Fibroblast of skin of back (primary cell): ENCODE results near the gene CLPSL1. TPM values are rescaled to one million over a fixed set of nuclear protein-coding genes. Genes with fewer than 3 reads are reported as not detected.
A peak's percentile ranks its signal among the peaks of the same experiment; 100 is the strongest.
"Not testable (repeated sequence)": the region's sequence is repeated elsewhere in the genome, so short reads cannot be mapped to it uniquely, and the experiment has no call there.

Experiments used
- DNase-seq: peaks from one replicate; pipeline ENCODE4 v3.0.0-alpha.2; 2013
- polyA plus RNA-seq, 2 experiments: library from polyadenylated mRNA; unstranded; fragments of 120-200 nt; gene quantifications; one replicate each; pipeline ENCODE4 v1.2.1, GENCODE V29; 2013; ENCODE audit not compliant: insufficient read length in 2 of 2

CLPSL1 gene
- polyA plus RNA-seq (2013, experiment 1 of 2; ENCODE audit: insufficient read length), result not detected
- polyA plus RNA-seq (2013, experiment 2 of 2; ENCODE audit: insufficient read length), result not detected

- DNase-seq, result no peak
Observed at GRCh38 chr6:35780719-35781118, at the start of gene CLPSL1. TSS of gene CLPSL1 (plus strand) at chr6:35781019. CDS start at chr6:35781111, 92 bp downstream.

DNA sequence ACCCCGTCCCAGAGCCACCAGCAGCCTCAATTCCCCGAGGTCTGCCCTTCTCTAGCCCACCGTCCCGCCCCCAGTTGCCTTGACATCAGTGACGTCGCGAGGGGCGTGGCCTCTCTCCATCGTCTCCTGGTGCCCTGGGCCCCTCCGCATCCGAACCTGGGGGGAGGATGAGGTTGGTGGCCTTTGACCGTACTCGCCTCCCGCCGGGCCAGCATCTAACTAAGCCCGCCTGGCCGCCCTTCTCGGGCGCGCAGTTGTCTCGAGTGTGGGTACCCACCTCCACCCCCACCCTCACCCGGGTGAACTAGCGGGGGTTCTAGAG is 49.4 kb upstream of the CLPSL1 start:
- DNase-seq, result peak; percentile 81

DNA sequence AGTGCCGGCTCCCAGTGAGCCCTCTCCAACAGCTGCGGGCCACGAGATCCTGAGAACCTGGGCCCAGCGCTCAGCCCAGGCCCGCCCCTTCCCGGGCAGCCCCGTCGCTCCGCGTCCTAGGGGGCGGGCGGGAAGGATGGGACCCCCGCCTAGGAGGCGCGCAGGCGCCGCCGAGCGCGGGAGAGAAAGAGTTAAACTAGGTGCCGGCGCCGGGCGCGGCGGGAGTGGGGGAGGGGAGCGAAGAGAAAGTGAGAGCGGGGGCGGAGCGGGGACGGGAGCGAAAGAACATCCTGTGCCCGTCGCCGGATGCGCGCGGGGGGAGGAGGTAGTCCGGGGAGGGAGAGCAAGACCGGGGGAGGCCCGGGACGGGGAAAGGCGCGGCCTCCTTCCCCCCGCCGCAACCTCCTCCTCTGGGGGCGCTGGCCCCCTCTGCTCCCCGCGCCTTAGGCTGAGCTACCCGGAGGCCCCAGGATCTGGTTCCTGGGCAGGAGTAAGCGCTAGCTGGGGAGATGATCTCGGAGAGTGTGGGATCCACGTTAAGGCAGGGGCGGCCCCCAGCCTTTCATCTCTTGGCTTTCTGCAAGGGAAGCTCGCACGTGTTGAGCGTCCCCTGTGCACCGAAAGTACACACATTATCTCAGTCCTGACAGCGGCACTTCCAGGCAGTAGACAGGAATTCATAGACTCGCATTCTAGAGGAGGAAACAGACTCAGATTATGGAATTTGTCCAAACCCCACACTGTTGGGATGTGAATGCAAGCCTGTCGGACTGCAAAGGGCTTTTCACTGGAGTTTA is 48.9 kb upstream of the CLPSL1 start:
- peak; percentile 87 for DNase-seq

- DNase-seq, result no peak
Observed at GRCh38 chr6:35733633-35734032, 47.2 kb upstream of the CLPSL1 start.

- DNase-seq, result not testable (repeated sequence)
Observed at GRCh38 chr6:35734319-35734718, 46.5 kb upstream of the CLPSL1 start.

DNA sequence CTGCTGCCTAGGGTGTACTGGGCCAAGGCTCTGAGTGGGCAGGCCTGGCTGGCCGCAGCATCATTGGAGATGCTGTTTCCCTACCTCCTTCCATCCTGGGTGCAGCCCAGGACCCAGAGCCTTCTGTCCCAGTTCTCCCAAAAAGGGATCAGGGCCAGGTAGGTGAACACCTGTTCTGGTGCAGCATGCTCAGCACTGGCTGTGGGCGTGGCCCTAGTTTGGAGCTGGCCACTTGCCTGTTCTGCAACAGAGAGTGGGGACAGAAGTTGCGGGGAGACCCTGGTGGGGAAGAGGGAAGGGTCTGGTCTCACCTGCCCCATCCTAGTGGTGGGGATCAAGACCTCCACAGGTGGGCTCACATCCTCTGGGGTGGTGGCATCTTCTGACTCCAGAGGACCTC is 45.4 kb upstream of the CLPSL1 start:
- DNase-seq, result no peak

GRCh38 chr6:35736253-35736894 is 44.4 kb upstream of the CLPSL1 start:
- DNase-seq, result peak; percentile 54

- DNase-seq, result no peak
Observed at GRCh38 chr6:35736982-35737412, 43.8 kb upstream of the CLPSL1 start, which contains the start of gene ARMC12. TSS of gene ARMC12 (plus strand) at chr6:35737032. CDS start at chr6:35737109, 77 bp downstream.

DNA sequence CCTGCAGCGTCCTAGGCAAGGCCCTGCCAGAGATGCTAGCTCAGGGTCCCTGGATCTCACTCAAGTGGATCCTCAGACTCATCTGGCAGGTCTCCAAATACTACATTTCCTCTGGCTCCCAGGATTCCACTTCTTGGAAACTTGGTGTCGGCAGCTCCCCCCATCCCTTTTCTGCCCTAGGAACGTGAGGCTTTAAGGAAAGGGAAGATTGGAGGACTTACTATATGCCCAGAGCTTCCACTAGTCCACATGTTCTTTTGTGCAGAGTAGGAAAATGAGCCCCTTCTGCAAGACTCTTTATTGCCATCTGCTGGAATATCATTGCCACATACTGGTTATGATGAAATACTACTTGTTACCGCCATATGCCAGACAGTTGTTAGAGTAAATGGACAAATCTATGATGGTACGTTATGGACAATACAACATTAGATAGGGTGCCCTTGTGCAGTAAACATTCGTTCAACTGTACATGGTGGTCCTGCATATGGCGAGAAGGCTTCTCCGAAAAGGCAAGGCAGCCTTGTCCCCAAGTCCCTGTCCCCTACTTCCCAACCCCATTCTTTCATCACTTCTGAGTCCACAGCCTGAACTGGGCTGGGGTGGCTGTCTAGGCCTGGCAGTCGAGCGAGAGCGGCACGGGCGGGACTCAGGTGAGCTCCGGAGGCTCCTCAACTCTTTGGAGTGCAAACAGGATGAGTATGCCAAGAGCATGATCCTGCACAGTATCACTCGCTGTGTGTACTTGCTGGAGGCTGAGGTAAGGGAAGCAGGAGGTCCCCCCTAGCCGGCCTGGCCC is 43.2 kb upstream of the CLPSL1 start:
- DNase-seq, result peak; percentile 77

DNA sequence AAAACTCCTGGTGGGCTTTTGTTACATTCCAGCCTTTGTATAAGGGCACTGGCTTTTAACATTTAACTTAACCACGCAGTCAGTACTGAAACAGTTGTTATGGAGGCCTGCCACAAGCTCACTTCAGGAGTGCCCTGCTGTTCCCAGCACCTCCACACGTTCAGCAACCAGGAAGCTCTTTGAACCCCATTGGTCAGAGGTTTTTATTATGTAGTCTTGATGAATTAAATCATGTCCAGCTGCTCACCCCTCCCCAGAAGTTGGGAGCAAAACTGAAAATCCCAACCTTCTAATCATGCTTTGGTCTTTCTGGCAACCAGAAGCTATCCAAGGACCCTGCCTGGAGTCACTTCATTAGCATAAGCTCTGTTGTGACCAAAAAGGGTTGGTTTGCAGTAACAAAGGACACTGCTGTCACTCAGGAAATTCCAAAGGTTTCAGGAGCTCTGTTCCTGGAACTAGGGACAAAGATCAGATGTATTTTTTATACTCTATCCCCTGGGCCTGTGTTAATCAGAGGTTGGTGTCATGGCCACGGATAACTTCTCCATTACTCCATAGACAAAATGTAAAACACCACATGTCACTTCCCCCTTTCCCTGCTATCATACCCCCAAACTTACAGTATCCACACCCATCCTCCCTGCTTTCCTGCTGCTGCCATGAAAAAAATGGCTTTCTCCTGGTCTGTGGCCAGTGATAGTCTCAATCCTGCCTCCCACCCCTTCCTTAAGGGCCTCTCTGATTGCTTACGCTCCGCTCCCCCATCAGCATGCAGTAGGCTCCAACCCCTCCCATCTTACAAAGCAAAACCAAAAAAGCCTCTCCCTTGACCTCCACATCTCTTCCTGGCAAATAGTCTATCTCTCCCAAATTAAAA is 40.9 kb upstream of the CLPSL1 start:
- DNase-seq, result no peak

DNA sequence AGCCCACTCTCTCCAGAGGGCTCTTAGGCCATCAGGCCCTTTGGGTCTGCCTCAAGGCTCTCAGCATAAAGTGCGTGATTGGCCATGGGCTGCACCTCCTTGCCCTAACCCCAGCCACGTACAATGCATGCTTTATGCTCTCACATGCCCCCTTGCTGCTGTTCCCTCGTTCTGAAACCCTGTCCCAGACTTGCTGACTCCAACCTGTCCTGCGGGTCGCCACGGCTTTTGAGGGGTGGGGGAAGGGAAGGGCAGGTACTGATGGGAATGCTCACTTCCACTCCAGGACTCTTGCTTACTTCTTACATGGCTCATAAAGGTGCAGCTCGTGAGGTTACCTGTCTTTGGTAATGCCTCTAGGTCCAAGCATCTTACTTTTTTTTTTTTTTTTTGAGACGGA is 38.0 kb upstream of the CLPSL1 start:
- DNase-seq, result no peak

GRCh38 chr6:35745509-35745908 is 35.3 kb upstream of the CLPSL1 start:
- no peak for DNase-seq

GRCh38 chr6:35746516-35746915 is 34.3 kb upstream of the CLPSL1 start:
- no peak for DNase-seq

DNA sequence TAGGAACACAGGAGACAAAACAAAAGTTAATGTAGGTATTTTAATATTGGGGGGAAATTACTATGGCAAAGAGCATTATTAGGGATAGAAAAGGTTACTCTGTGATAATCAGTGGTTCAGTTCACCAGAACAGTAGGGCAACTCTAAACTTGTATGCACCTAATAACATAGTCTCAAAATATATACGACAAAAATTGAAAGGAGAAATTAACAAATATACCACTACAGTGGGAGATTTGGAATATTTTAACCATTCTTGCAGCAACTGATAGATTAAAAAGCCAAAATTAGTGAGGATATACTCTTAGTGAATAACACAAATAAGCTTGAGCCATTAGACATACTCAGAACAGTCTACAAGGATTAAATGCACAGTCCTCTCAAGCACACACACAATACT is 32.9 kb upstream of the CLPSL1 start:
- DNase-seq, result no peak

DNA sequence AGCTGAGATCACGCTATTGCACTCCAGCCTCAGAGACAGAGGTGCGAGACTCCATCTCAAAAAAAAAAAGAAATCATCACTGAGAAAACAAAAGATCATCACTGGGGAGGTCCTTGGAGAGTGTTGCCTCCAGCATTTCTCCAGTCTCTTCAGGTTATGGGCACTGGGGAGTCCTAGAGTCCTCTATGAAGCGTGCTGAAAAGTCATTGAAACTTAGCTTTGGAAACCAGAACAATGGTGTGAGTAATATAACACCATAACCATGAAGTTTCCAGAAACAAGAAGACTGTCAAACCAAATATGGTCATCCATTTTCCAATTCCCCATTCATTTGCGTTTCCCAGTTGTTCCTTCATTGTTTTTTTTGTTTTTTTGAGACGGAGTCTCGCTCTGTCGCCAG is 30.3 kb upstream of the CLPSL1 start:
- DNase-seq, result no peak

DNA sequence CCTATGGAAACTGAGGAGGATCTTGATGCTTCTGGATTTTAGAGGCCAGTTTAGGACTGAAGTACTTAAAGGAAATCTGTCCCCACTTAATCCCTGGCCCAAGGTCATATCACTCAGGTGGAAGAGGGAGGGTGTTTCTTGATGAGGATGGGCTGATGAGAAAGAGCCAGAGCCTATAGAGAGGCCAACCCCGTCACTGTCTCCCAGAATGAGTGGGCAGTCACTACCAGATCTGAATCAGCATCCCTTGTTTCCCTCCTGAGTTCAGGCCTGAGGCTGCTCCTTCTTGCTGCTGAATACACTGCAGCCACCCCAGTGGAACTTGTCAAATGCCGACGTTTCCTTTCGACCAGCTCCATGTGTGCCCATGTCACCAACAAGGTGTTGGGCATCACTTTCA is 29.2 kb upstream of the CLPSL1 start:
- DNase-seq, result no peak

GRCh38 chr6:35752330-35752729 is 28.5 kb upstream of the CLPSL1 start:
- DNase-seq, result no peak

- DNase-seq, result peak; percentile 38
Observed at GRCh38 chr6:35754452-35755277, 26.2 kb upstream of the CLPSL1 start.

- DNase-seq, result no peak
Observed at GRCh38 chr6:35755278-35755924, 25.4 kb upstream of the CLPSL1 start.

GRCh38 chr6:35757456-35758123 is 23.2 kb upstream of the CLPSL1 start:
- DNase-seq, result peak; percentile 14
